HL-60 (cell line): ENCODE measurements around the gene COX6A1.

Source experiments
- GABPA ChIP-seq: IDR thresholded peaks from 2 replicates; pipeline ENCODE4 v1.6.1; 2012; ENCODE audit warnings: low read depth
- REST ChIP-seq: IDR thresholded peaks from 2 replicates; pipeline ENCODE4 v1.6.1; 2012; ENCODE audit warnings: low read depth; ENCODE audit not compliant: insufficient replicate concordance
- TF ChIP-seq, protein P1 (sequence below): IDR thresholded peaks from one replicate; pipeline ENCODE4 v1.5.1; 2011; ENCODE audit warnings: low read length, control low read depth, inconsistent platforms; ENCODE audit not compliant: insufficient read depth

DNA sequence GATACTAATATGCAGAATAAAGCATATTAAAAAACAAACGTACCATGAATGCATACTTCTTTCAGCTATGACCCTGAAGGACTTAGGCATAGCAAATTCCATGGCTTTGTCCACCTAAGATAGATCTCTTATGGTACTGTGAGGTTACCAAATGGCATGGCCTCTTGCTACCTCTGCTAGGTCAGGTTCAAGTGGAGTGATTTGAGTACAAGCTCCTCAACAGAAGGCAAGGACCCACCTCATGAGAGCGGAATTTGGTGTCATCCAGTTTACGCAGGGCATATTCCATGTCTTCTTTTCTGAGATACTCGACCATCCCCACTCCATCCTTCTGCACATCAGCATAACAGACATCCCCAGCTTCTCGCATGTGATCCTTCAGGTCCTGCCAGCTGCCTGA lies 25.8 kb downstream of the COX6A1 start:
- no peak for TF ChIP-seq REST
- TF ChIP-seq, protein P1, sequence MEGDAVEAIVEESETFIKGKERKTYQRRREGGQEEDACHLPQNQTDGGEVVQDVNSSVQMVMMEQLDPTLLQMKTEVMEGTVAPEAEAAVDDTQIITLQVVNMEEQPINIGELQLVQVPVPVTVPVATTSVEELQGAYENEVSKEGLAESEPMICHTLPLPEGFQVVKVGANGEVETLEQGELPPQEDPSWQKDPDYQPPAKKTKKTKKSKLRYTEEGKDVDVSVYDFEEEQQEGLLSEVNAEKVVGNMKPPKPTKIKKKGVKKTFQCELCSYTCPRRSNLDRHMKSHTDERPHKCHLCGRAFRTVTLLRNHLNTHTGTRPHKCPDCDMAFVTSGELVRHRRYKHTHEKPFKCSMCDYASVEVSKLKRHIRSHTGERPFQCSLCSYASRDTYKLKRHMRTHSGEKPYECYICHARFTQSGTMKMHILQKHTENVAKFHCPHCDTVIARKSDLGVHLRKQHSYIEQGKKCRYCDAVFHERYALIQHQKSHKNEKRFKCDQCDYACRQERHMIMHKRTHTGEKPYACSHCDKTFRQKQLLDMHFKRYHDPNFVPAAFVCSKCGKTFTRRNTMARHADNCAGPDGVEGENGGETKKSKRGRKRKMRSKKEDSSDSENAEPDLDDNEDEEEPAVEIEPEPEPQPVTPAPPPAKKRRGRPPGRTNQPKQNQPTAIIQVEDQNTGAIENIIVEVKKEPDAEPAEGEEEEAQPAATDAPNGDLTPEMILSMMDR = no peak
- no peak for TF ChIP-seq GABPA
